ENCODE results near the gene MTERF2. TPM values are rescaled to one million over a fixed set of nuclear protein-coding genes. Genes with fewer than 3 reads are reported as not detected.

The MTERF2 gene
- total RNA-seq, 1 experiment from 2014 or later: 7.8 TPM

- intact Hi-C loops (cut with micrococcal nuclease): no loop called here
- Histone ChIP-seq H3K9ac (ENCODE audit: low read length) (no peak overlapping the region), H2AFZ (ENCODE audit: low read depth, low read length, poor library complexity, severe bottlenecking) (no peak overlapping the region), H3K4me2 (ENCODE audit: low read length) (no peak overlapping the region), H3K27me3 (ENCODE audit: insufficient read depth, low read length) (no peaks in the 10 kb centered on the region), H3K4me3 (replicated peaks in 1 of 2; ENCODE audit: low read depth in 1 of 2, low read length in 2 of 2) (no peak overlapping the region), H3K36me3 (ENCODE audit: control insufficient read depth in 1 of 2, insufficient read depth in 2 of 2, low read length in 2 of 2) (no peaks in the 10 kb centered on the region), H3K4me1 (ENCODE audit: control insufficient read depth in 1 of 2, insufficient read depth in 2 of 2, low read length in 2 of 2) (peaks cover 0 to 5% of the 10 kb centered on the region in 2 experiments; a peak in 2 of 4 replicates), H3K79me2 (ENCODE audit: insufficient read depth, low read length) (no peaks in the 10 kb centered on the region), H3K9me2 (ENCODE audit: insufficient read depth) (no peaks in the 10 kb centered on the region), H4K20me1 (ENCODE audit: insufficient read depth) (no peaks in the 10 kb centered on the region), H3K9me3 (ENCODE audit: control insufficient read depth in 1 of 2, insufficient read depth in 1 of 2, low read depth in 1 of 2, low read length in 2 of 2) (no peaks in the 10 kb centered on the region), H3K27ac (ENCODE audit: low read depth, low read length) (no peak overlapping the region)
- ChIA-PET POLR2A (no interaction called here), CTCF (no interaction called here), RAD21 (ENCODE audit: low non-redundant PET in 1 of 2, low total read pairs in 2 of 2, uncharacterized antibody in 2 of 2, unreplicated experiment in 2 of 2) (no interaction called here)
- no peak for TF ChIP-seq RAD21 (IDR thresholded peaks at IDR 0.05; ENCODE audit: low read depth)
- no peak for TF ChIP-seq MAX (IDR thresholded peaks at IDR 0.05)
- no peak for TF ChIP-seq ZNF274 (IDR thresholded peaks at IDR 0.05; ENCODE audit: low read depth, low read length)
- no peak for TF ChIP-seq REST (IDR thresholded peaks at IDR 0.05; ENCODE audit: low read depth)
- no peak for TF ChIP-seq JUND (IDR thresholded peaks at IDR 0.05)
- no peak for TF ChIP-seq CEBPB (IDR thresholded peaks at IDR 0.05; ENCODE audit: low read depth)
- TF ChIP-seq SIN3A (IDR thresholded peaks at IDR 0.05; ENCODE audit: low read depth): no peak
- TF ChIP-seq POLR2A (IDR thresholded peaks at IDR 0.05; ENCODE audit: borderline replicate concordance, extremely low read depth, insufficient read depth, insufficient read length): no peak
- TF ChIP-seq EZH2phosphoT487 (IDR thresholded peaks at IDR 0.05; ENCODE audit: borderline replicate concordance): no peak
- no peak for TF ChIP-seq YY1 (IDR thresholded peaks at IDR 0.05; ENCODE audit: extremely low read depth, insufficient replicate concordance, low read depth, low read length)
- no peak for TF ChIP-seq SP1 (IDR thresholded peaks at IDR 0.05; ENCODE audit: low read depth)
- TF ChIP-seq CTCF (IDR thresholded peaks at IDR 0.05 in 2 of 3, conservative IDR thresholded peaks at IDR 0.05 in 1 of 3; ENCODE audit: borderline replicate concordance in 1 of 3, insufficient read depth in 1 of 3, low read depth in 2 of 3, low read length in 2 of 3): no peak
- TF ChIP-seq ZFX (IDR thresholded peaks at IDR 0.05): no peak
- TF ChIP-seq SRF (IDR thresholded peaks at IDR 0.05; ENCODE audit: low read depth): no peak
- TF ChIP-seq ATF3 (IDR thresholded peaks at IDR 0.05): no peak
- no peak for TF ChIP-seq EZH2 (IDR thresholded peaks at IDR 0.05)
- TF ChIP-seq ZBTB33 (IDR thresholded peaks at IDR 0.05; ENCODE audit: extremely low read depth, insufficient replicate concordance, low read length): no peak
- TF ChIP-seq ELF1 (IDR thresholded peaks at IDR 0.05; ENCODE audit: borderline replicate concordance, low read depth): no peak
- TF ChIP-seq TCF7L2 (IDR thresholded peaks at IDR 0.05; ENCODE audit: borderline replicate concordance, extremely low read depth, insufficient read depth, insufficient read length): no peak
- DNase-seq (ENCODE audit: low read depth, low spot score): no peak
- ATAC-seq: no peak
- BruUV-seq (replicated peaks): no TSS peak
Observed at GRCh38 chr12:107011519-107011918, 24.6 kb upstream of the MTERF2 start.
